Stimulated activated CD4-positive, alpha-beta T cell treated with anti-CD3 and anti-CD28 coated beads, Interleukin-2, amount 100 ng/mL, for 48 hours (primary cell): ENCODE results near the gene HINT2.
A peak's percentile ranks its signal among the peaks of the same experiment; 100 is the strongest.

Experiments used
- DNase-seq, 2 donors: peaks; one replicate each; pipeline ENCODE4 v3.0.0-alpha.2; 2020

The HINT2 gene

GRCh38 chr9:35814841-35815543 lies at the start of gene HINT2:
HINT2 (minus strand) TSS chr9:35815042; CDS start chr9:35814979, 63 bp downstream.
- DNase-seq = peak; percentile 94 to 95

GRCh38 chr9:35863583-35863982 lies 48.7 kb upstream of the HINT2 start:
- DNase-seq = no peak

- no peak for DNase-seq
Measured at GRCh38 chr9:35862328-35862727, 47.5 kb upstream of the HINT2 start.

- DNase-seq = no peak
Measured at GRCh38 chr9:35861161-35861897, 46.5 kb upstream of the HINT2 start.

GRCh38 chr9:35859990-35860339 lies 45.1 kb upstream of the HINT2 start:
- DNase-seq = no peak

- no peak for DNase-seq
Measured at GRCh38 chr9:35859310-35859989, 44.6 kb upstream of the HINT2 start.

GRCh38 chr9:35858458-35858857 lies 43.6 kb upstream of the HINT2 start:
- no peak for DNase-seq

GRCh38 chr9:35856882-35857281 lies 42.0 kb upstream of the HINT2 start:
- DNase-seq = no peak

- no peak for DNase-seq
Measured at GRCh38 chr9:35856206-35856605, 41.4 kb upstream of the HINT2 start.

GRCh38 chr9:35854091-35854762 lies 39.4 kb upstream of the HINT2 start:
- no peak for DNase-seq

- no peak for DNase-seq
Measured at GRCh38 chr9:35852876-35853865, 38.3 kb upstream of the HINT2 start.

- no peak for DNase-seq
Measured at GRCh38 chr9:35852267-35852815, 37.5 kb upstream of the HINT2 start.

- DNase-seq = peak in 1 of 2 donors; percentile 18
Measured at GRCh38 chr9:35847792-35848572, 33.1 kb upstream of the HINT2 start.

- no peak for DNase-seq
Measured at GRCh38 chr9:35845824-35846771, 31.3 kb upstream of the HINT2 start.

- DNase-seq = no peak
Measured at GRCh38 chr9:35844628-35845270, 29.9 kb upstream of the HINT2 start.

GRCh38 chr9:35842795-35843194 lies 28.0 kb upstream of the HINT2 start:
- DNase-seq = no peak

- no peak for DNase-seq
Measured at GRCh38 chr9:35842020-35842745, 27.3 kb upstream of the HINT2 start.

GRCh38 chr9:35841645-35841900 lies 26.7 kb upstream of the HINT2 start:
- no peak for DNase-seq
